HAP-1 (cell line): ENCODE results near the gene E4F1.

Experiments used
- DNase-seq, 2 experiments: peaks; one replicate each; pipeline ENCODE4 v3.0.0-alpha.2; 2016 to 2020; ENCODE audit warnings: low spot score in 2 of 2
- H3K27me3 ChIP-seq: fragments of 250-450 bp; sonication (Bioruptor Pico); 2 replicates; pipeline ENCODE4 v1.5.1; 2020; ENCODE audit warnings: low read depth, mild to moderate bottlenecking, moderate library complexity
- H3K36me3 ChIP-seq: fragments of 250-450 bp; sonication (Bioruptor Pico); replicated peaks from 2 replicates; pipeline ENCODE4 v1.5.1; 2020; ENCODE audit warnings: mild to moderate bottlenecking
- H3K4me1 ChIP-seq: fragments of 250-450 bp; sonication (Bioruptor Pico); 2 replicates; pipeline ENCODE4 v1.5.1; 2020; ENCODE audit warnings: mild to moderate bottlenecking
- H3K4me3 ChIP-seq: fragments of 250-450 bp; sonication (Bioruptor Pico); 2 replicates; pipeline ENCODE4 v1.5.1; 2020; ENCODE audit warnings: mild to moderate bottlenecking, moderate library complexity
- H3K9me3 ChIP-seq: fragments of 250-450 bp; sonication (Bioruptor Pico); 2 replicates; pipeline ENCODE4 v1.5.1; 2020; ENCODE audit warnings: mild to moderate bottlenecking, moderate library complexity
- in situ Hi-C: fragments of 300-500 bp; cut with MboI; formaldehyde crosslinking; loops from 3 replicates; pipeline ENCODE4 v1.14.3; 2020; ENCODE audit warnings: low sequenced_read_pairs, inconsistent platforms, mixed read lengths

E4F1 gene

DNA sequence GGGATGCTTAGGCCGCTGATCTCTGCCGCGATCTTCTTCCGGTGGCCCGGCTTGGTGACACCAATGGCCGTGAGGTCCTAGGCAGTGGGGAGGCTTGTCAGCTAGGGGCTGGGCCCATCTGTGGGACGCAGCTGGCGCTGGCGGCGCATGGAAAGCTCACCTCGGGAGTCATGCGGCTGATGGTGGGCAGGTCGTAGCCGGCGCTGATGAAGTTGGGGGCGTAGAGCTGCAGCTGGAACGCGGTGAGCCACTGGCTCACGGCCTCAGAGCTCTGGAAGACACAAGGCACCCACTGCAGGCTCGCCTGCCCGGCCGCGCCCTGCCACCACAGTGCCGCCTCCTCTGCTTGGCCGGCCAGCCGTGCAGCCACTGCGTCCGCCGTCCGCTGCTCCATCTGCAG is 39.7 kb upstream of the E4F1 start:
- in situ Hi-C loops: no loop called here
- no peak overlapping the region for H3K4me3 ChIP-seq
- no peak for DNase-seq
- H3K9me3 ChIP-seq: no peaks in the 10 kb centered on the region
- H3K36me3 ChIP-seq: peaks cover 8% of the 10 kb centered on the region; the same call in 1 of the 2 replicates
- H3K4me1 ChIP-seq: no peaks in the 10 kb centered on the region
- H3K27me3 ChIP-seq: no peaks in the 10 kb centered on the region

DNA sequence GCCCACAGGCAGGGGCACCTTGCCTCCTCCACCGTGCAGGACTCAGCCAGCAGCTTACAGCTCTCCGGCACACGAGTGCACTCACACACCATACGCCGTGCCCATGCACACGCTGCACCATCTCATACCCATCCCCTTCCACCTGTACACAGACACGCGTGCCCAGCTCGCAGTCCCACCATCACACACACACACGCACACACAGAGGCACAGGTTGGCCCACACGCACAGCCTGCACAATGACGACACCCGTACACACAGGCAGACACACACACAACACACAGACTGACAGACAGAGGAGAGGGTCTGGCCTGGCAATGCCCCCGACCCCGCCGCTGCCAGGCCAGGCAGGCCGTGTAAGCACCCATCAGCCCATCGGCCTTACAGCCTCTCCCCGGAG is 39.0 kb upstream of the E4F1 start:
- H3K9me3 ChIP-seq: no peaks in the 10 kb centered on the region
- H3K36me3 ChIP-seq: peaks cover 8% of the 10 kb centered on the region; the same call in 1 of the 2 replicates
- in situ Hi-C loops: no loop called here
- no peaks in the 10 kb centered on the region for H3K27me3 ChIP-seq
- no peaks in the 10 kb centered on the region for H3K4me1 ChIP-seq
- no peak overlapping the region for H3K4me3 ChIP-seq
- DNase-seq: no peak

DNA sequence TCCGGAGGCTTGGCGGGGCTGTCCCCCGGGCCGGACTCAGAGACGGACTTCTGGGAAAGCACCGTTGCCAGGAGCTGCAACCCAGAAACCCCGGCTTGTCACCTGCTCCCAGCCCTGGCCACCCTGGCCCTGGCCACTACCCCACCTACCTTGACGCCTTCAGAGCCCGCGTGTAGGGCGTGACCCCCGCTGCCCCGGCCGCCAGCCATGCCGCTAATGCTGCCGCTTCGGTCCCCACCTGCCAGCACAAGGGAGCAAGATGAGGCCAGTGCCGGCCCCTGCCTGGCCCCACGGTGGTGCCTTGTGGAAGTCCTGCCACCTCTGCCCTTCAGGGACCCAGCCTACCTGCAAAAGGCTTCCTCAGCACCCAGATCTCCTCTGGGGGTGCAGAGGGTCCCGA is 38.4 kb upstream of the E4F1 start:
- Histone ChIP-seq H3K9me3 (no peaks in the 10 kb centered on the region), H3K36me3 (peaks cover 8% of the 10 kb centered on the region; the same call in 1 of the 2 replicates), H3K4me1 (no peaks in the 10 kb centered on the region), H3K4me3 (no peak overlapping the region), H3K27me3 (no peaks in the 10 kb centered on the region)
- DNase-seq: no peak
- in situ Hi-C loops: no loop called here

DNA sequence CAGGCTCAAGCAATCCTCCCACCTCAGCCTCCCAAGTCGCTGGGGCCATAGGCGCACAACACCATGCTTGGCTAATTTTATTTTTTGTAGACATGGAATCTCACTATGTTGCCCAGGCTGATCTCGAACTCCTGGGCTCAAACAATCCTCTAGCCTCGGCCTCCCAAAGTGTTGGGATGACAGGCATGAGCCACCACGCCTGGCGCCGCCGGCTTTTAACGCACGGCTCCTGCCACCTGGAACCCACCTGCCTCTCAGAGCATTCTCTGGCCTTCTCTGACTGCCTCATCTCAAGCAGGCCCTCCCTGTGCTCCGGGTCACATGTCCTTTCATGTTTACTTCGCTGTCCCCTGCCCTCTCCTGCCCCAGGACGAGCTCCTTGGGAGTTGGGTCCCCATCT is 37.3 kb upstream of the E4F1 start:
- no peaks in the 10 kb centered on the region for H3K27me3 ChIP-seq
- no peaks in the 10 kb centered on the region for H3K4me1 ChIP-seq
- H3K36me3 ChIP-seq: peaks cover 8% of the 10 kb centered on the region; the same call in 1 of the 2 replicates
- DNase-seq: no peak
- H3K9me3 ChIP-seq: no peaks in the 10 kb centered on the region
- H3K4me3 ChIP-seq: no peak overlapping the region
- in situ Hi-C loops: no loop called here

DNA sequence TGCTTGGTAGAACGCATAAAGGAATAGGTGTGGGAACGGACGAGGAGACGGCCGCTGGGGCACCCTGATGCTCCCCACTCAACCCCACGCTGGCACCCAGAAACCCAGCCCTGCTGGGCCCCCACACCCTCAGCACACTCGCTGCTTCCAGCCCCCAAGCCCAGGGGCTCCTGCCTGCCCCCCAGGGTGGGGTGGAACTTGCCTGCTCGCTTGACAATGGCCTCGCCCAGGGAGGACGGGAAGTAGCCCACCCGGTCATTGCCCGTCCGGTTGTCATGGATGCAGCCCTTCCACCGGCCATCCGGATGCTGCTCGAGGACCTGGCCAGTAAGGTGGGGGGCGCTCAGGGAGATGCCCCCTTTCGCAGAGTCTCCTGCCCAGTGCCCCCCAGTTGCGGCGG is 36.9 kb upstream of the E4F1 start:
- in situ Hi-C loops: no loop called here
- no peak for DNase-seq
- H3K36me3 ChIP-seq: peaks cover 8% of the 10 kb centered on the region; the same call in 1 of the 2 replicates
- no peaks in the 10 kb centered on the region for H3K9me3 ChIP-seq
- H3K4me1 ChIP-seq: no peaks in the 10 kb centered on the region
- no peaks in the 10 kb centered on the region for H3K27me3 ChIP-seq
- no peak overlapping the region for H3K4me3 ChIP-seq

DNA sequence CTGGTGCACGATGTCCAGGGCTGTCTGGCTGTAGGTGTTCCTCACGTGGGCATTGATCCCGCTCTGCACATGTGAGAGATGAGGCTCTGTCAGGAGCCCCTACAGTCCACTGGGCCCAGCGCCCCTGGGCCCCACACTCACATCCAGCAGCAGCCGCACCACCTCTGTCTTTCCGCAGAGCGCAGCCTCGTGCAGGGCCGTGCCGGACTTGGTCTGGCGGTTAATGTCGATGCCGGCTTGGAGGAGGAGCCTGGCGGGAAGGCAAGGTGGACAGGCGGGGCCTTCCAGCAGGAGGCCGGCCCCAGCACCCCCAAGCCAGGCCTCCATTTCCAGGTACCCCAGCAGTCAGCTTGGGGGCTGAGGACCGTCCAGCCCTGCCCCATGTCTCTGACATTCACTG is 36.2 kb upstream of the E4F1 start:
- in situ Hi-C loops: no loop called here
- DNase-seq: no peak
- Histone ChIP-seq H3K4me1 (no peaks in the 10 kb centered on the region), H3K4me3 (no peak overlapping the region), H3K36me3 (peaks cover 7% of the 10 kb centered on the region; the same call in 1 of the 2 replicates), H3K9me3 (no peaks in the 10 kb centered on the region), H3K27me3 (no peaks in the 10 kb centered on the region)

DNA sequence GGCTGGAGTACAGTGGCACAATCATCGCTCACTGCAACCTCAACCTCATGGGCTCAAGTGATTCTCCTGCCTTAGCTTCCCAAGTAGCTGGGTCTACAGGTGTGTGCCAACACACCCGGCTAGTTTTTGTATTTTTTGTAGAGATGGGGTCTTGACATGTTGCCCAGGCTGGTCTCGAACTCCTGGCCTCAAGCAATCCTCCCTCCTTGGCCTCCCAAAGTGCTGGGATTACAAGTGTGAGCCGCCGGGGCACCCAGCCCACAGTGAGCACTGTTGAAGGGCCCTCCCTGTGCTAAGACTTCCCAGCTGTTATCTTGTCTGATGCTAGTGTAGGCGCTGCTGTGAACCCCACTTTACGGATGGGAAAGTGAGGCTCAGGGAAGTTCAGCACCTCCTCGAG is 35.0 kb upstream of the E4F1 start:
- DNase-seq: no peak
- in situ Hi-C loops: no loop called here
- Histone ChIP-seq H3K4me1 (no peaks in the 10 kb centered on the region), H3K36me3 (no peaks in the 10 kb centered on the region), H3K27me3 (no peaks in the 10 kb centered on the region), H3K4me3 (no peak overlapping the region), H3K9me3 (no peaks in the 10 kb centered on the region)

DNA sequence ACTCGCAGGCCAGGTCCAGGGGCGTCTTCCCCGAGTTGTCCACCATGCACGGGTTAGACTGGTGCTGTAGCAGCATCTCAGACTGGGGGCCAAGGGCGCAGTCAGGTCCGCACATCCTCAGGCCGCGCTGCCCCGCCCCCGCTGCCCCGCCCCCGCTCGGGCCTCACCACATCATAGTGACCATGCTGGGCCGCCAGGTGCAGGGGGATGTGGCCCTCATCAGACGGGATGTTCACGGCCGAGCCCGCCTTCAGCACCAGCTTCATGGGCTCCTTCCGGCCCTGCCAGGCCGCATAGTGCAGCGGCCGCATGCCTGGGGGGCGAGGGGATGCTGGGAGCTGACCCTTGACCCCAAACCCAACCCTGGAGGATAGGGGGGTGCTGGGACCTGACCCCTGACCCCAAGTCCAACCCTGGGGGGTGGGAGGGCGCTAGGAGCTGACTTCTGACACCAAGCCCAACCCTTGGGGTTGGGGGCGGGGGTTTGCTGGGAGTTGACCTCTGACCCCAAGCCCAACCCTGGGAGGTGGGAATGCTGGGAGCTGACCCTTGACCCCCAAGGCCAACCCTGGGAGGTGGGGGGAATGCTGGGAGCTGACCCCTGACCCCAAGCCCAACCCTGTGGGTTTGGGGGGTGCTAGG is 34.0 kb upstream of the E4F1 start:
- in situ Hi-C loops: no loop called here
- Histone ChIP-seq H3K4me1 (no peaks in the 10 kb centered on the region), H3K27me3 (no peaks in the 10 kb centered on the region), H3K4me3 (no peak overlapping the region), H3K9me3 (no peaks in the 10 kb centered on the region), H3K36me3 (no peaks in the 10 kb centered on the region)
- DNase-seq: no peak

DNA sequence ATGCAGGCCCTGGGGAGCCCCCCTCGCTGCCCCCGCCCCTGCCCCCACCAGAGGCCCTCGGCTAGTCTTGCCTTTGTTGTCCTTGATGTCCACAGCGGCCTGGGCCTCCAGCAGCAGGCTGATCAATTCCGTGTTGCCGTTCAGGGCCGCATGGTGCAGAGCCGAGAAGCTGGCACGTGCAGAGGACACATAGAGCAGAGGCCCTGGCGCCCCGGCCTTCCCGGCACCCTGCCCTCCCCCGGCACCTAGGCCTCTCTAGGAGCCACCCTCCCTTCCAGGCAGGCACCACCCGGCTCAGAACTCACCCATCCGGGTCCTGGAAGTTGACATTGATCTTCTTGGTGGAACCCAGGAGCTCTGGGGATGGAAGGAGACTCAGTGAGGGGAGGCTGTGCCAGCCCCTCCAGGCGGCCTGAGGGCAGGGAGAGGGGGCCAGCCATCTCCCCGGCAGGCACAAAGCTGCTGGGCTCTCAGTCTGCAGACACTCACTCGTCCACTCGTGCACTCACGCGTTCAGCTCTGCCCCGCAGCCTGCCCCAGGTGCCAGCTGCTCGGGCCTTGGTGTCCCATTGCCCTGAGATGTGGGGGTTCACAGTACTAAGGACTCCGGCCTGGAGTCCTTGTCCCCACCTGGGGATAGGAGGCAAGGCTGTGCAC is 33.3 kb upstream of the E4F1 start:
- Histone ChIP-seq H3K9me3 (no peaks in the 10 kb centered on the region), H3K36me3 (no peaks in the 10 kb centered on the region), H3K4me1 (peaks cover 6% of the 10 kb centered on the region), H3K4me3 (no peak overlapping the region), H3K27me3 (no peaks in the 10 kb centered on the region)
- in situ Hi-C loops: no loop called here
- DNase-seq: no peak

DNA sequence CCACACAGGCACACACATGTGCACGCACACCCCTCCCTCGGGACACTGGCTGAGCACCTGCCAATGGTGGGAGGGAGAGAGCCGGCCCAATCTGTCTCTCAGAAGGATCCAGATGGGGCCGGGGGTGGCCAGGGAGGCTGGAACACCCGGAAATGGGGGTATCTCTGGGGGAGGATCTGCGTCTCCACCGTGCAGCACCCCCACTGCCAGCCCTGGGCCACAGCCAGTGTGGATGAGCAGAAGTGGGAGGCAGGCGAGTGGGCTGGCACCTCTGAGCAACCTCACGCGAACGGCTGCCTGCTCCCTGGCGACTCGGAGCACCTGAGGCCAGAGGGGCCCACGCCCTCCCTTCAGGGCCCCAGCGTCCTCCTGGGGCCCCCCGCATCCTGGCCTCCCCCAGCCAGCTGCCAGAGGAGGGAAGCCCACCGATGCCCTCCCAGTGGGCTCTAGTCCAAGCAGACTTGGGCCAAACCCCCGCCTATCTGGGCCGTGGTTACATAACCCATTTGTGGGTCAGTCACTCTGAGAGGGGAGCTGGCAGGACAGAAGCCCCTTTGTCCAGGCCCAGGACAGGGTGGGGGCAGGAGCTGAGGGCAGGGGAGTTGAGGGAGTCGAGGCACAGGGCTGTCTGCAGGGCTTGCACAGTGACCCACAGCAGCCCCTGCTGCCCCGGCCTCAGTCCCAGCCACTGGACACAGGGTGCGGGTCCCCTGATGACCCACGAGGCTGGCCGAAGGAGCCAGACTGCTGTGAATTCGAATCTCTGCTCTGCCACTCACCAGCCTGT is 32.5 kb upstream of the E4F1 start:
- no peak for DNase-seq
- no peak overlapping the region for H3K4me3 ChIP-seq
- peaks cover 11% of the 10 kb centered on the region for H3K4me1 ChIP-seq
- no peaks in the 10 kb centered on the region for H3K36me3 ChIP-seq
- H3K27me3 ChIP-seq: no peaks in the 10 kb centered on the region
- H3K9me3 ChIP-seq: no peaks in the 10 kb centered on the region
- in situ Hi-C loops: no loop called here

DNA sequence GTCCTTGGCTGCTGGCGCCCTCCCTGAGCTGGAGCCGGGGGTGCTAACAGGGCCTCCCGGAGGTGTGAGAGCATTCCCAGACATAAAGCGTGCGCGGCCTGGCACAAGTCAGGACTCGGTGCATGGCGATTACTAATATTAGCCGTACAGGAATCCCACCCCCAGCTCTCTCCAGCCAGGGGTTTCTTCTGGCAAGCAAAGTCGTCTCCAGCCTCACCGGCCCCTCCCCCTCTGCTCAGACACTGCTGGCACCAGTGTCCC is 32.0 kb upstream of the E4F1 start:
- no peak overlapping the region for H3K4me3 ChIP-seq
- H3K36me3 ChIP-seq: no peaks in the 10 kb centered on the region
- H3K4me1 ChIP-seq: peaks cover 11% of the 10 kb centered on the region
- no peaks in the 10 kb centered on the region for H3K9me3 ChIP-seq
- in situ Hi-C loops: no loop called here
- no peaks in the 10 kb centered on the region for H3K27me3 ChIP-seq
- no peak for DNase-seq

DNA sequence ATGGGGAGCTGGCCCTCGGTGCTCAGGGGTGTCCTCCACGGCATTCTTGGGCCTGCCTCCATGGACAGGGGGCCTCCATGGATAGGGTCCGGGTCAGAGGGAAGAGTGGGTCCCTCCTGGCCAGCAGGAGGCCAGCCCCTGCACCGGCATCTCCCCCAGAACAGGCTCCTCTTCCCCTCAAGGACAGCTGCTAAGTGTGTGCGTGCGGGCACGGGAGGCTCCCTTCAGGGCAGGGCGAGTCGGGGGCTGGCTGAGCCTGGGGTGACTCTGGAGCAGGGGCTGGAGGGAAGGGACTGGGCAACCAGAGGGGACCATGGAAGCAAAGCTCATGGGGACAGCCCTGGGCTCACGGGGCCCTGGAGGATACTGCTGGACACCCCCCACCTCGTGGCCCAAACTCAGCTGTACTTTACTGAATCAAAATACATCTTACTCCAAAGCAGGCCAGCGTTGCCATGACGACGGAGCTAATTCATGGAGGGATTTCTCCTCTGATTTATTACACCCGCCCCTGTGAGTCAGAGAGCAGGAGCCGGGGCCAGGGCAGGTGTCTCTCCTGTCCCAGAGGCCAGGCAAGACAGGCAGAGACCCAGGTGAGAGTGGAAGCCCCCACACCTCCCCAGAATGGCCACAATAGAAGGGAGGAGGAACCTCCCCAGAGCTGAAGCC is 29.1 kb upstream of the E4F1 start:
- in situ Hi-C loops: no loop called here
- peak in 1 of 2 experiments; percentile 83 for DNase-seq
- H3K4me3 ChIP-seq: no peak overlapping the region

DNA sequence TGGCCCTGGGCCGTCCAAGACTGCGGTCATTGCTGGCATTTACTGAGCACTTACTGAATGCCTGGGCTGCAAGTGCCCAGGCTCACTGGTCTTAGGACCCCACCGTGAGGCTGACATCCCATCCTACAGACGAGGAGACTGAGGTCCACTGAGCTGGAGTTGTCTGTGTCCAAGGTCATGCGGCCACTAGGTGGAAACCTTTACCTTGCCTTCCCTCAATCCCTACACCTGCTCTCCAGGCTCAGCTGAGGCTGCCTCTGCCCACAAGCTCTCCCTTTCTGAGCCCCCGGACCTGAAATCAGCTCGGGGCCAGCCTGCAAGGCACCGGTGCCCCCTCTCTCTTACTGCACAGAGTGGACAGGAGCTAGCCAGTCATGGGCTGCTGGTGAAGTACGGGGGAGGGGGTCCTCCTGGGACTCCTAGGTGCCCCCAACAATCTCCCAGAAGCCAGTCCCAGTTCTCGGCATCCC is 28.5 kb upstream of the E4F1 start:
- DNase-seq: peak; percentile 56 to 67
- Histone ChIP-seq H3K27me3 (no peaks in the 10 kb centered on the region), H3K36me3 (no peaks in the 10 kb centered on the region), H3K4me1 (peaks cover 11% of the 10 kb centered on the region), H3K4me3 (peak overlapping the region; percentile 37), H3K9me3 (no peaks in the 10 kb centered on the region)
- in situ Hi-C loops: no loop called here

More for the DNA sequence above, 29.1 kb upstream of the E4F1 start:
- H3K4me1 ChIP-seq: peaks cover 11% of the 10 kb centered on the region
- no peaks in the 10 kb centered on the region for H3K27me3 ChIP-seq
- H3K36me3 ChIP-seq: no peaks in the 10 kb centered on the region
- no peaks in the 10 kb centered on the region for H3K9me3 ChIP-seq
